SW480 (cell line): ENCODE measurements around the gene KIF20A.
A peak's percentile ranks its signal among the peaks of the same experiment; 100 is the strongest.
"Not testable (repeated sequence)": the region's sequence is repeated elsewhere in the genome, so short reads cannot be mapped to it uniquely, and the experiment has no call there.

ENCODE experiments used
- DNase-seq: peaks from one replicate; pipeline ENCODE4 v3.0.0-alpha.2; 2016; ENCODE audit warnings: low spot score

The KIF20A gene

DNA sequence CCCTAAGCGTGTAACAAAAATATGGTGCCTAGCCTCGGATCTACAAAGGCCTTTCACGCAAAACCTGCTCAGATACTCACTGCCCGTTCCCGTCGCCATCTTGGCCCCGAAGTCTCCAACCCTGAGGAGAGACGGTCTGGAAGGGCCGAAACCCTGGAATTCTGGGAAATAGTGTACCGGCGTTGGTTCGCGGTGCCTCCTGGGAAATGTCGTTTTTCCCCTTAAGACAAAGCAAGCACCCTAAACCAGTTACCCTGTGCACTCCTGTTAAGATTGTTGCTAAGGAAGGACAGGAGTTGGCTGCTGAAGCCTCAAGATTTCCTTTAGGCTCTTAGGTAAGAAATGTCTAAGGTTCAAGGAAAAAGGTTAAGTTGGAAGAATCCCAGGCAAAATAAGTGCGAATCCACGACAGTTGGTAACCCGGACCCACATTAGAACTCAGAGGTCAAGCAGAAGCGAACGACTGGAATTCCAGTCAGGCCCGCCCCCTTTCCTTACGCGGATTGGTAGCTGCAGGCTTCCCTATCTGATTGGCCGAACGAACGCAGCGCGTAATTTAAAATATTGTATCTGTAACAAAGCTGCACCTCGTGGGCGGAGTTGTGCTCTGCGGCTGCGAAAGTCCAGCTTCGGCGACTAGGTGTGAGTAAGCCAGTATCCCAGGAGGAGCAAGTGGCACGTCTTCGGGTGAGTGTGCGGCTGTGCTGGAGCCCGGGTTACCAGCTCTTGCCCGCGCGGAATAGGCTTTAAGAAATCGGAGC, at the start of gene KIF20A, which contains the start of gene BRD8:
Gene KIF20A, plus strand, starts transcription at position 597 of the 761 bp plus-strand sequence. CDS start 569 bp downstream, outside the sequence.
Gene BRD8, minus strand, starts transcription at position 115 of the 761 bp plus-strand sequence. Its CDS starts 16 bp downstream, at position 99.
- DNase-seq, result peak; percentile 99

DNA sequence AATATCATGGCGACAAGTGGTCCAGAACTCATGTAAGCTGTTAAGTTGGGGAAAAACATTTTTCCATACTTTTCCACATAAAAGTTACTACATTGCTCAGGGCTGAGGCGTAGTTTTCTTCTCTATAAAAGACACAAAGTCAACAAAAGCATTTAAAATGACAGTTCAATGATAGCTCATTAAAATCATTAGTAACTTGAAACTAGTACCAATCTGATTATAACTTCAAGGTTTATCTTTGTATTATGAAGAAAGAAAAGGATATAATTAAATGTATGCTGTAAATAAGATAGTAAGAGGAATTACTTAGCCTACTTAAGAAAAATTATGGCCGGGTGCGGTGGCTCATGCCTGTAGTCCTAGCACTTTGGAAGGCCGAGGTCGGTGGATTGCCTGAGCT, 49.6 kb upstream of the KIF20A start:
- DNase-seq, result no peak

DNA sequence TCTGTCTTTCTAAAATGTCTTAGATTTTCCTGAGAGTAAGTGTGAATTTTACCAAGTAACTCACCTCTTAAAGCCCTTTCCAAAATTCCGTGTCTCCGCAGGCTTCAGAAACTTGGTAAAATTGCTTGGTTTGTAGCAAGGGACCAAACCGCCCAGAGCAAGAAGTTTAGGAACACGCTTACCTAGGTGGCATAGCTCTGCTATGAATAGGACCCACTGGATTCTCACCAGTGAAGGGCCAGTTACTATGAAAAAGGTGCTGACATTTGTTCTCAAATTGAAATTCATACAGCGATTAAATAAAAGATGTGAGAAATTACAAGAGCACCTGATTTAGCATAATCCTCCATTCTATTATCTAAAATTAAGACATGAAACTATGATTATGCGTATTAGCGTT, 46.4 kb upstream of the KIF20A start:
- no peak for DNase-seq

DNA sequence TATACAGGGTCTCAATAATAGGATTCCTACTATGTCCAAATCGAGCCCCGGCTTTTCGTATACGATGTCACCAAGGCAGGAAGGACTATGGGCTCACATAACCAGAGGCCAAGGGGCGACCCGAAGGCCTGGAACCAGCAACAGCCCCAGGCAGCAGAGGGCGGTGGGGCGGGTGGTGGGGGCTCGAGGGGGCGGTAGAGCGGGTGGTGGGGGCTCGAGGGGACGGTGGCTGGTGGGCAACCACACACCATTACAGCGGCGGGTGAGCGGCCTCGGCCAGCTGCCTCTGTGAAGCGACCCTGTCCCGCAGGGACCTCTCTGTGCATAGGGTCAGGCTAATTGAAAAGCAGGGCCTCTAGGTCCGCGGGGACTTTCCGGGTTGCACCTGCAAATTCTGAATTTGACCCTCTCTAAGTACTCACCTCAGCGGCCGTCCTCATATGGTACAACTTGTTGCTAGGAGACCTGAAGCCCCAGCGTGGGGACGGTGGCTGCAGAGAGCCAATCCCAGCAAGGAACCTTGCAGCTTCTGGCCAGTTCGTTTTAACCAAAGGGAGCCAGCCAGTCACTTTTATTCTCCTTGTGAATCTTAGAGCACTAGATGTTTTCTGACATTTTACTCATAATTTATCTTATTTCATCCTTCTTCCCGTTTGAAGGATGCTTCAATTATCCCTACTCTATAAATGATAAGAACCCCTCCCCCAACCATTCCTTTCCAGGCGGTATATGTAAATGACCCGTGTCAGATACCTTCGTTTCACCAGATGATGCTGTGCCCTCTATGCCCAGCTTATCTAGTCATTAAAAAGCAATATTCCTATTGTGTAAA, 39.7 kb upstream of the KIF20A start, which contains the start of gene NME5:
Gene NME5, minus strand, starts transcription at position 480 of the 832 bp plus-strand sequence. CDS start 648 bp downstream, outside the sequence.
- DNase-seq, result no peak

DNA sequence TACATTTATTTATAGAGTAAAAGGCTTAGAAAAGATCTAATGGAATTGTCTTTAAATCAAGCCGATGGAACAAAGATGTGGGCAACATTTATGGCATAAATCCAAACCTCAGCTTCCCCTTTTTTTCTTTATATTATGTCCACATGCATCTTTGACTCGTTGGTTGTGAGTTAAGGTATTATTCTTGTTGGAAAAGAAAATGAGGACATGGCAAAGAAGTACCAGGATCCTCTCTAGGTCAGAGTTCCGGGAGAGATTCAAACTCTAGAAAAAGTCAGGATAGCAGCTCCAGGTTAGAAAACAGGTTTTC, 39.2 kb upstream of the KIF20A start:
- DNase-seq, result no peak

DNA sequence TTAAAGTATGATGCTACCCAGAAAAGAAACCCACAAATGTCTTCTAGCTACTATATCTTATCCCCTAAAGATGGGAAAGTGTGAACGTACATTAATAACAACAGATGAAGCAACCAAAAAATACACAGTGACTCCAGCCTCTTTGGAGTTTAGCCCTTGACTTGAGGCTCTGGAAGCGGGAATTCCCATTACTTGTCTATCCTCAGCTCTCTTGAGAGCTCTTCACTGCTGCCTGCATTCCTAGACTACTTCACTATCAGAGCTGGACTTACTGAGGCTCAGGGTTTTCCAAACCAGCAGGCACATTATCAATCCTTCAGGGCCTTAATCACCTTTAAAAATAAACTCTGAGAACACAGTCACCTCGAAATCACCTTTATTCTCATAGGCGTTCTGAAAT, 38.6 kb upstream of the KIF20A start:
- no peak for DNase-seq

DNA sequence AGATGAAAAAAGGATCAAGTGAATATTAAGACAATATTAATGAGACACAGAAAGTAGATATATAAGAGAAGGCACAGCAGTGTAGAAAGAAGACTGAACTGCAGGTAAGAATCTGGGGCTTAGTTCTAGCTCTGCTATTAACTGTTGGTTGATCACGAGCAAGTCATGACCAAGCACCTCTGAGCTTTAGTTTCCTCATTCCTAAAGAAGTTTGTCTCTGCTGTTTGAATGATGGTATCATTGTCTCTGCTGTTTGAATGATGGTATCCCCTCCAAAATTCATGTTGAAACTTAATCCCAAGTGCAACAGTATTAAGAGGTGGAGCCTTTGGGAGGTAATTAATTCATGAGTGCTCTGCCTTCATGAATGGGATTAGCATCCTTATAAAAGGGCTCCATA, 37.2 kb upstream of the KIF20A start:
- no peak for DNase-seq

DNA sequence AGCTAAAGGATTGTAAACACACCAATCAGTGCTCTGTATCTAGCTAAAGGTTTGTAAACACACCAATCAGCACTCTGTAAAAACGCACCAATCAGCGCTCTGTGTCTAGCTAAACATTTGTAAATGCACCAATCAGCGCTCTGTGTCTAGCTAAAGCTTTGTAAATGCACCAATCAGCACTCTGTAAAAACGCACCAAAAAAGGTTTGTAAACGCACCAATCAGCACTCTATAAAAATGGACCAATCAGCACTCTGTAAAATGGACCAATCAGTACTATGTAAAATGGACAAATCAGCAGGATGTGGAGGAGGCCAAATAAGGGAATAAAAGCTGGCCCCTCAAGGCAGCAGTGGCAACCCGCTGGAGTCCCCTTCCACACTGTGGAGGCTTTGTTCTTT, 35.3 kb upstream of the KIF20A start:
- not testable (repeated sequence) for DNase-seq

DNA sequence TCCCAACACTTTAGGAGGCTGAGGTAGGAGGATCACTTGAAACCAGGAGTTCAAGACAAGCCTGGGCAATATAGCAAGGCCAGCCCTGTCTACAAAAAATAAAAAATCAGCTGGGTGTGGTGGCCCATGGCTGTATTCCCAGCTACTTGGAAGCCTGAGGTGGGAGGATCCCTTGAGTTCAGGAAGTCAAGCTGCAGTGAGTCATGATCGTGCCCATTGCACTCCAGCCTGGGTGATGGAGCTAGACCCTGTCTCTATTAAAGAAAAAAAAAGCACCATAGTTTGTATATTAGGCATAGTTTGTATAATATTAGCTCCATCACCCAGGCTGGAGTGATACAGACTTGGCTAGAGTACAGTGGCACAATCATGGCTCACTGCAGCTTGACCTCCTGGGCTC, 30.1 kb upstream of the KIF20A start:
- DNase-seq, result peak; percentile 65

DNA sequence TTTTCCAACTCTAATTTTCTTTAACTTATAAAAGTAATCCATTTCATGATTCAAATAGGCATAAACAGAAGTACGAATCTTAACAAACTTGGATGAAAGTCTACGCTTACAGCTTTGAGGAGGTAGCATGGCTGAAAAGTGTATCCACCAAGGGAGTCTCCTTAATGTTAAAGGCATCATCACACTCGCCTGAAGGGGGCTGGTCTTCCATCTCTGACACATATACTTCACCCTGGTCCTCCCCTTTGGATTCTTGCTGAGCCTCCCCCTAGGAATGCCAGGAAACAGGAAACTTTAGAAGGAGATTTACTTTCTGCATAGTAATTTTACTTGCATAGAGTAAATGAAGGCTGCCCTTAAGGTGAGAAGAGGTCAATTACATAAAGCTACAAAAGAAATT, 29.4 kb upstream of the KIF20A start:
- DNase-seq, result no peak

DNA sequence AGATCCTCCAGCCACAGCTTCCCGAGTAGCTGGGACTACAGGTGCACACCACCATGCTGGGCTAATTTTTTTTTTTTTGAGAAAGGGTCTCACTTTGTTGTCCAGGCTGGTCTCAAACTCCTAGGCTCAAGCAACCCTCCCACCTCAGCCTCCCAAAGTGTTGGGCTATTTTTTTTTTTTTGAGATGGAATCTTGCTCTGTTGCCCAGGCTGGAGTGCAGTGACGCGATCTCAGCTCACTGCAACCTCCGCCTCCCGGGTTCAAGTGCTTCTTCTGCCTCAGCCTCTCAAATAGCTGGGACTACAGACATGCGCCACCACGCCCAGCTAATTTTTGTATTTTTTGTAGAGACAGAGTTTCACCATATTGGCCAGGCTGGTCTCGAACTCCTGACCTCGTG, 22.9 kb upstream of the KIF20A start:
- DNase-seq, result not testable (repeated sequence)

DNA sequence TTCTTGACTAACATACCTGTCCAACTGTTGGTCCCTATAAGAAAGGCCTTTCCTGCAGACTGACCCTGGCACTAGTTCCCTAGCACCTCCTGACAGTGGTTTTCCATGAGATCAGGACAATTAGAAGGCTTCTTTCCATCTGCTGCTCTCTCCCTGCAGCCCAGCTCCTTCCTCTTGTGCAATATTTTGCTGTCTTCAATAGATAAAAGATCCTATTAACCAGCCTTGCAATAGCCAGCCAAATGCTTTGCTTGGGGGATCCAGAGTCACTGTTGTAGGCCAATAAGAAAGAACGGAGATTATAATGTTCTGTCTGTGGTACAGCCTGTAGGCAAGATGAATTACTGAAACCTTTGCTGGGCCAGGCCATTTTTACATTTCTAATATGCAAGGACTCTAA, 21.3 kb upstream of the KIF20A start:
- no peak for DNase-seq

DNA sequence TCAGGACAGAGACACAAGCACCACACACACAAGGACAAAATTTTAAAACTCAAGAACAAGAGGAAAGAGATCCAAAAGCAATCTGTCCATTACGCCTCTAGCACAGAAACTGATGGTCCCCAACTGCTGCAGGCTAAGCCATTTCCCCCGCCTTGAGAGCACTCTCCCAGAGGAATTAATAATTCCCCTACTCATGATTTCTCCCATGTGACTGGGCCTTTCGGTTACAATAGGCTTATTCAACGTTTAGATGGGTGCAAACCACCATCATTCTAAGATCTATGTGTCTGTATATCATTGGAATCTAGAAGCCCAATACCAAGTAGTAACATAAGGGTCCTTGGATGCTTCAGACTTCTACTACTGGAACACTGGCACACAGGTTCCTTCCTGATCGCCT, 19.2 kb upstream of the KIF20A start:
- DNase-seq, result no peak

DNA sequence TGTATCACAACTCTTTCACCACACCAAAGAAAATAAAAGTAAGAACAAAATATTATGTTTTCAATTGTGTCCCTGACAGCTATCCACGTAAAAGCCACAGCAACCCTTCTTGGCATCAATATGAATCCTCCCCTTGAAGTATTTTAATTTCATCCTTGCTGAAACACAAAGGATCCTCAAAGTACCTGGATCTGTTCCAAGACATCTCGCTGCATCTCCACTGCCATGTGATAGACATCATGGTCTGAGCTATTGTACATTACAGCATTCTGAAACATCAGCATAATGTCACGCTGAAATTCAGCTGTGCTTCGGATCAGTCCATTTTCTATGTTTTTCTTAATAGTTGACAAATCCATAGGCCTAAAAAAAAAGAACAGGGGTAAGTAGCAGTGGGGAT, 18.2 kb upstream of the KIF20A start:
- no peak for DNase-seq

DNA sequence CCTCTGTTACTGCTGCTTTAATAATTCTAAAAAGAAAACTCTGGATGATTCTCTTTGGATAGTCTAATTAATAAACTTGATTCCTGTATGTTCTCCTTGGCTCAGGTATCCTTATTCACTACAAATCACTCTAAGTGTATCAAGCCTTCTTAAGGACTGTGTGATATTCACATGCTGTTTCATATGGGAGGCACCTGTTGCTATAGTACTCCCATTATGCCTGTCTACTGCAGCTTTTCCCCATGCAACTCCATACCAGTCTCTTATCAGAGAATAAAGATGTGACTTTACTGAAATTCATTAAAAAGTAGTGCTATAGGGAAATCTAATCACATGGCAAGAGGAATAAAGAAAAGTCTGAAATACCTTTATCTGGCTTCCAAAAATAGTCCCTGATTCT, 15.2 kb upstream of the KIF20A start:
- no peak for DNase-seq

DNA sequence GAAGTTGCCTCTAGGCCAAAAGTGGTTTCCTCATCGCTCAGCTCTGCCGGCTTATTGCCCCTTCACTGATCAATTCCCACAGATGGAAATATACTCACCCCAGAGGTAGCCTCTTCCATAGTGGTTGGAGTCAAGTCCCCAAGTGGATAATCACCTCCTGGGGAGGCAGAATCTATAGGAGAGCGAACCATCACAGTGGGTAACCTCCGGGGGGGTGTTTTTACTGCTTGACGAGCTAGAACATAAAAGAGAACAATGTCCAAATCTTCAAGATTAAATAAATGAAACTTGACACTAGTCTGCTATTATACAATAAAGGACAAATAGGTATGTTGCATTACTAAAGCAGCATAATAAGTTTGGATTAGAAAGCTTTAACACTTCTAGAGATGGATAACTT, 9.8 kb upstream of the KIF20A start:
- no peak for DNase-seq

DNA sequence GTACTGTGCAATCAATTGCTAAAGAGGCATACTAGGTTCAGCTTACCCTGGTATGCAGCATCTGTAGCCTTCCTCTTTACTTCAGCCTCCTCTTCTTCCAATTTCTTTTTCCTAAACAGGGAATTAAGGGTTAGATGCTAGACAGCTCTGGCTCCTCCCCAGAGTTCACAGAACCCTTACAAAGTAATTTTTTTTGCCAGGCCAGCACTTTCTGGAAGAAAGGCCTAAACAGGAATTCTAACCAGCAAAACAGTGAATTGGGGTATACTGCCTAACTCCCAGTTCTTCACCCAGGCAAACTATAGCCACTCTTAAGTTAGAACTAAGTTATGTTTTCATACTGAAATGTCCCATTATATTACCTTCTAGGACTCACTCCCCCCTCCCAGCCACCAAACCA, 8.6 kb upstream of the KIF20A start:
- no peak for DNase-seq

DNA sequence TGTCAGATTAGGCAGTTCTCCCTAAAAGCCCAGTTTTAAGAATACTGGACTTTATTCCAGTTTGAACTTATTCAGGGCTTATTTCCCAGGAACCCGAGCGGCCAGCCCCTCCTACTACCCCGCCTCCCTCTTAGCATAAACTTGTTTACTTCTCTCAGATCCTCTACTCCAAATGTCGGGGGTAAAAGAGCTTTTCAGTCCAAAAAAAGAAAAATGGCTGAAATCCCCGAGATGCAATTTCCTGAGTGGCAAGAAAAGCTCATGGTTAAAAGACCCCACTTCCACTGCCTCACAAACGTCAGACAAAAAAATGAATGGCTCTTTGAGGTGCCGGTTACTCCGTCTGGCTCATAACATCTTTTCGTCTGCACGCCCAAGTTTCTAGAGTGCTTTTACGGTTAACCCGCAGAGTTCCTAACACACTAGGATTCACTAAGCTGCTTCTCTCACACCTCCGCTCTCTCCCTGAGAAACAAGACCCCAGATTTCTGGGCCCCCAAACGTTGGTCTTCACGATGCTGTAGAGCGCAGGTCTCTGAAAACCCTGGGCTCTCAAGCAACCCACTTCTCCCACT, 884 bp upstream of the KIF20A start:
- DNase-seq, result peak; percentile 25

DNA sequence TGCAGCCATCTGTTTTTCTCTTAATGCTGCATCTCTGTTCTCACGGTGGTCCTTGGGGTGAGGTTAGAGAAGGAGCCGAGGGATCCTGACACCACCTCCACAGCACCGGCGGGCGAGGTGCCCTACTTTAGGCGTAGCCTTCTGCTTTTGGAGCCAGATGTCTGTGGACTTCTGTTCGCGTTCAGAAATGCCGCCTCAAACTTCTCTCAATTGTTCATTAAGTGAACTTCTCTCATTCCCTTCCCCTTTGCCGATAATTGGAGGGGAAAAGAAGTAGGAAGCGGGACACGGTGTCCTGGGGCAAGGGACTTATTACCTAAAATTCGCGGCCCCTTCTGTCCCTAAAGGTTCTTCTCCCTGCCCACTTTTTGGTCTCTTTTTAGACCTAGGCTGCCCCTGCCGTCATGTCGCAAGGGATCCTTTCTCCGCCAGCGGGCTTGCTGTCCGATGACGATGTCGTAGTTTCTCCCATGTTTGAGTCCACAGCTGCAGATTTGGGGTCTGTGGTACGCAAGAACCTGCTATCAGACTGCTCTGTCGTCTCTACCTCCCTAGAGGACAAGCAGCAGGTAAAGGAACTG, 455 bp downstream of the KIF20A start:
- DNase-seq, result peak; percentile 12

DNA sequence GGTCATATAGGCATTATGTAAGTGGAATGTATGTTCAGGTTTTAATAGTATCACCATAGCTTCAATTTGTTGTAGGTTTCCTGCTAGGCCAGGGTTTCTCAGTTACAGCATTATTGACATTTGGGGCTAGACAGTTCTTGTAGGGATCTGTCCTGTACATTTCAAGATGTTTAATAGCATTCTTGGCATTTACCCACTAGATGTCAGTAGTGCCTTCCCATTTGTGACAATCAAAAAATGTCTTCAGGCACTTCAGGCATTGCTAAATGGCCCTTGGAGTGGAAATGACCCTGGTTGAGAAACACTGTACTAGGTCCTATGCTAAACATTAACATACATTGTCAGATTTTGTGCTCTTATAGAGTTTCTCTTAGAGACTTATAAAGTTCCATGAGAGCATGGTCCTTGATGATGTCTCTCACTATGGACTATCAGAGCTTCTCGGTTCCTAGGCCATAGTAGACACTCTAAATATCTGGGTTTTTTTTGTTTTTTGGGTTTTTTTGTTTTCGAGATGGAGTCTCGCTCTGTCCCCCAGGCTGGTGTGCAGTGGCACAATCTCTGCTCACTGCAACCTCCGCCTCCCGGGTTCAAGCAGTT, 1.4 kb downstream of the KIF20A start:
- DNase-seq, result peak; percentile 75

DNA sequence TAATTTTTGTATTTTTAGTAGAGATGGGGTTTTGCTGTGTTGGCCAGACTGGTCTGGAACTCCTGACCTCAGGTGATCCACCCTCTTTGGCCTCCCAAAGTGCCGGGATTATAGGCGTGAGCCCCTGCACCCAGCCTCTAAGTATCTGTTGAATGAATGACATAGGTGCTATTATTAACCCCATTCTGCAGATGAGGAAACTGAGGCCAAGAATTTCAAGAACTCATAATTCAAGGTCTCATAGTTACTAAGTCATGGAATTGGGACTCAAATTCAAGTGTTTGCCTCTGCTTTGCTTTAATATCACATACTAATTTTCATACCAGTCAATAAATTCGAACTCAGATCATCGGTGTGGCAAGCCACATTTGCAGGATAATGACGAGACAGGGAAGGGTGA, 1.9 kb downstream of the KIF20A start:
- no peak for DNase-seq

DNA sequence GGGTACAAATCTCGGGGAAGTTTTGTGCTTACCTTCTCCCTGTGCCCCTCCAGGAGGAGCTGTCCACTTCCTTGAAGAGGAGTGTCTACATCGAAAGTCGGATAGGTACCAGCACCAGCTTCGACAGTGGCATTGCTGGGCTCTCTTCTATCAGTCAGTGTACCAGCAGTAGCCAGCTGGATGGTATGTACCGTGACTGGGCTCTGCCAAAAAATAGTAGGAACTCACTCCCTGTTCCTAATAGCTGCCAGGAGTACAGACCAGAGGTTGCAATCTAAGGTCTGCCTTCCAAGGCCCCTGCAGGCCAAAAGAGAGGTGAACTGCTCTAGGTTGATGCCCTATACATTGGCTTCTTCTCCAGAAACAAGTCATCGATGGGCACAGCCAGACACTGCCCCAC, 3.9 kb downstream of the KIF20A start:
- DNase-seq, result no peak
